Stimulated activated CD8-positive, alpha-beta memory T cell treated with anti-CD3 and anti-CD28 coated beads, Interleukin-15, amount 100 ng/mL, for 1 hour (primary cell): ENCODE results near the gene VPS51.

Source experiments
- DNase-seq: peaks from one replicate; pipeline ENCODE4 v3.0.0-alpha.2; 2020; ENCODE audit warnings: low read depth

The VPS51 gene

GRCh38 chr11:65119670-65119995, 23.6 kb downstream of the VPS51 start:
- DNase-seq: no peak

- no peak for DNase-seq
These were observed 24.8 kb downstream of the VPS51 start for GRCh38 chr11:65120831-65121230.

- no peak for DNase-seq
These were observed 25.4 kb downstream of the VPS51 start for GRCh38 chr11:65121447-65121864.

GRCh38 chr11:65121865-65122696, 26.1 kb downstream of the VPS51 start, which contains the start of the genes FAU and MRPL49:
Gene FAU, minus strand, starts transcription at chr11:65122134. Its CDS starts 321 bp downstream, at chr11:65121813.
Gene MRPL49, plus strand, starts transcription at chr11:65122321. Its CDS starts 26 bp downstream, at chr11:65122347.
- DNase-seq: peak; percentile 98

- DNase-seq: no peak
These were observed 28.6 kb downstream of the VPS51 start for GRCh38 chr11:65124480-65125196.

- no peak for DNase-seq
These were observed 29.4 kb downstream of the VPS51 start for GRCh38 chr11:65125197-65126056.

- DNase-seq: no peak
These were observed 30.7 kb downstream of the VPS51 start for GRCh38 chr11:65126624-65127274.

- DNase-seq: no peak
These were observed 31.6 kb downstream of the VPS51 start for GRCh38 chr11:65127473-65128181.

GRCh38 chr11:65128182-65129145, 32.5 kb downstream of the VPS51 start:
- DNase-seq: no peak

DNA sequence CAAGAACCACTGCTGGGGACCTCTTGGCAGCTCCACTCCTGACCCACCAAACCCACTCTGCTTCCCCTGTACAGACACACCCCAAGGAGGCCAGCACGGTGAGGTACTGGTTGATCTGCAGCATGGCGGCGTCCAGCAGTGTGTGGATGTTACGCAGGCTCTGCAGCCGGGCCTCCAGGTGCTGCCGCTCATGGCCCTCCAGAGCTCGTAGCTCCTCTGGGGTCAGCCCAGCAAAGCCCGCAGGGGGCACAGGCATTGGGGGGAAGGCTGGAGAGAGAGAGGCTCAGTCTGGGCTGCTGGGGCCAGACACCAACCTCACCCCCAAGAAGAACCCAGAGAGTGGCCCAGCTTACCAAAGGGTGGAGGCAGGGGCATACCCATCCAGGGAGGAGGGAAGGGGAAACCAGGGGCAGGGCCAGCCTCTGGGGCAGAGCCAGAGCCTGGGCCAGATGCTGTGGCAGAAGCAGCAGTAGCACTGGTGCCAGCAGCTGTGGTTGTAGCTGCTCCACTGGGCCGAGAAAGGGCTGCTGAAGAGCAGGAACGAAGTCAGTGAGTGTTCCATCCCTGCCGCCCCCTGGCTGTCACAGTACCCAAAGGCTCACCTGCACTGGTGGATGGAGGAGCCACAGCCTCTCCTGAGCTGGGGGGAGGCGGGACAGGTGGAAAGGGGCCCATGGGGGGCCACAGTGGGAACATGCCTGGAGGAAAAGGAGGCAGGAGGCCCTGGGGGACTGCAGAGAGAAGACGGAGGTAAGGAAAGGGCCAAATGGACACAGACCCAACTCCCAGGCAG, 33.8 kb downstream of the VPS51 start:
- DNase-seq: no peak

DNA sequence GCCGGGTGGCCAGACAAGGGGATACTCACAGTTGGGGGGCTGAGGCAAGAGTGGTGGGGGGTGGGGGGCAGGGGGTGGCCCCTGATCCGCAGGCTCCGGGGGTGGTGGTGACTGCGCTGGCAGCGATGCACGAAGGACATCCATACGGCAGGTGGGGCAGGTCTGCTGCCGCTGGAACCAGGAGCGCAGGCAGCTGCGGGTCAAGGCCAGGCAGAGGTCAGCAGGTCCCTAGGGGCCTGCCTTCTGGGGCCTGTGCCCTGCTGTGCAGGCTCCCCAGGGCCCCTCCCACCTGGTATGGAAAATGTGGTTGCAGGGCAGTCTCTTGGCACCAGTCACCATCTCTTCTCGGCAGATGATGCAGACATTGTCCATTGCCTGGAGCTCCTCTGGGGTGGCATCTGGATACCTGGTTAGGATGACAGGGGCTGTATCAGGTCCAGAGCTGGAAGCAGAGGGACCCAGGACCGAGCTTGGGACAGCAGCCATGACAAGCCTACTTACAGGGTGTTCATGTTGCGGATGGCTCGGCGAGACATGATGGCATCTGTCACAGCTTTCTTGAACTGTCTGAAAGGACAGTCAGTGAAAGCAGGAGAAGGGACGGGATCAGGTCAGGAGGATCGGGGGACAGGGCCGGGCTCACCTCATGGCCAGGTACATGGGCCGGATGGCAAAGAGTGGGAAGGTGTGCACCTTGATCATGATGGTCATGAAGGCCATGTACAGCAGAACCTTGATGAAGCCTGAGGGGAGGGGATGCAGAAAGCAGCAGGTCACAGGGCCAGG, 34.8 kb downstream of the VPS51 start:
- no peak for DNase-seq

- no peak for DNase-seq
These were observed 35.4 kb downstream of the VPS51 start for GRCh38 chr11:65131417-65131776.

- no peak for DNase-seq
These were observed 35.9 kb downstream of the VPS51 start for GRCh38 chr11:65131895-65132237.

DNA sequence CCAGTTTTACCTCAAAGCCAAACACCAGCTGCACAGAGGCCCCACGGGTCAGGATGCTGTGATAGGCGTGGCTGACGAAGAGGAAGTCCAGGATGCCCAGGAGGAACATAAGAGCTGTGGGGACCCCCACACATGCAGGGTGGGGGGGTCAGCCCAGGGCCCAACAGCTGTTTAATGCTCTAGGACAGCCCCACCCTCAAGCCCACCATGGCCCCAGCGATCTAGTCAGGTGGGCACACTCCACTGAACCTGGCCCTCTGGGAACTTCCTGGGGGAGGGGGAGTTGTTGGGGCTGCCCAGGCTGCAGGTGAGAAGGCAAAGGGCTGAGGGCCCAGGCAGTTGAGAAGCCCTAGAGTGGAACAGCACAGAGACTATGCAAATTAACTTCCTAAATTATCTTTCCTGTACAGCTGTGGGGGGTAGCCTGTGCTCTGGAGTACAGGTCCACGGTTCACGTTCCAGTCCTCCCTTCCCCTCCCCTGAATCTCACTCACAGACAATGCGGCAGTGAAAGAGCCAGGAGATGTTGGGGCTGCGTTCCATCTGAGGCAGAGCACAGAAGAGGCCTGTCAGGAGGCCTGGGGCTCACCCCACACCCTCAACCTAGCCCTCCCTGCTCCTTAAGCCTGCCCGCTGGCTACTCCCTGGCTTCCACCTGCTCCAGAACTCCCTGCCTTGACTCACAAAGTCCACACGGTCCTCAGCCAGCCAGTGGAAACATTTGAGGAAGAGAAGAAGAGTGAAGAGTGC, 36.4 kb downstream of the VPS51 start:
- no peak for DNase-seq

- no peak for DNase-seq
These were observed 37.1 kb downstream of the VPS51 start for GRCh38 chr11:65132988-65133700.

- no peak for DNase-seq
These were observed 37.7 kb downstream of the VPS51 start for GRCh38 chr11:65133724-65134123.
